Activated CD8-positive, alpha-beta memory T cell treated with anti-CD3 and anti-CD28 coated beads for 24 hours (primary cell): ENCODE results near the gene RRAS2.
"Not testable (repeated sequence)": the region's sequence is repeated elsewhere in the genome, so short reads cannot be mapped to it uniquely, and the experiment has no call there.

ENCODE experiments used
- DNase-seq: peaks from one replicate; pipeline ENCODE4 v3.0.0-alpha.2; 2020

RRAS2 gene

DNA sequence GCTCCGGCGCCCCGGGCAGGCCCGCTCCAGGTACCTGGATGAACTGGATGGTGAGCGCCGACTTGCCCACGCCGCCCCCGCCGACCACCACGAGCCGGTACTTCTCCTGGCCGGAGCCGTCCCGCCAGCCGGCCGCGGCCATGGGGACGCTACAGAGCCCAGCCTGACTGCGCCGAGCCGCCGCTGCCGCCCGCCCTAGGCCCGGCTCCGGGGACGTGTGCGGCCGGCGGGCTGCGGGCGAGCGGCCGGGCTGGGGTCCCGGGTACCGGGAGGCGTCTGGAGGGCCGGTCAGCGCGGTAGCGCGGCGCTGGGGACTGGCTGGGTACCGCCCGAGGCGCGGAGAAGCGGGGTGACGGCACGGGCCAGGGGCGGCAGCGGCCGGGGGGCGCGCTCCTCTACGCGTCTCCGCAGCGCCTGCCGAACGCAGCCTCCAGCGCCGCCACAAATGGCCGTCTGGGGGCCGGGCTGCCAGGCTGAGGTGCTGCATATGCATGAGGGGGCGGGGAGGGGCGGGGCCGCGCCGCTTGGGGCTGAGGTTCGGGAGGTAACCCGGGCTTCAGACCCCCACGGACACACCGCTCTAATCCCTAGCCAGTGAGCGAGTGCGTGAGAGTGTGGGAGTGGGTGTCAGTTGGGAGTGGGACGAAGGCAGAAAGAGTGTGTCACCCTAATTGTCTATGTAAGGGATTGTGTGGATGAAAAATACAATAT, at the start of gene RRAS2:
Gene RRAS2 (minus strand): TSS at position 455 of the 711 bp plus-strand sequence. CDS start 313 bp downstream, at position 142.
- DNase-seq = peak; percentile 90

DNA sequence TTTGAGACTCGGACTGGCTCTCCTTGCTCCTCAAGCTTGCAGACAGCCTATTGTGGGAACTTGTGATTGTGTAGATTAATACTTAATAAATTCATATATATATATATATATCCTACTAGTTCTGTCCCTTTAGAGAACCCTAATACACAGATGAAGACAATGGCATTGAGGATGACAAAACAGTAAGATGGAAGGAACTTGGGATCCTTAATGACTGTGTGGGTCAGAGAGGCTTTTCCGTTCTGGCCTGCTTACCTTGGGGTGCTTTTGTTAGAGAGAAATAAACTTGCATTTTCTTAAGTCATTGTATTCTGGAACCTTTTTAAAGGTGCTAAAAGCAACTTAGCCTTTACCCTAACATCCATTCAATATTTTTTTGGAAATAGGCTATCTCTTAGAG, 49.6 kb upstream of the RRAS2 start:
- DNase-seq = no peak

GRCh38 chr11:14406116-14406515, 47.1 kb upstream of the RRAS2 start:
- not testable (repeated sequence) for DNase-seq

DNA sequence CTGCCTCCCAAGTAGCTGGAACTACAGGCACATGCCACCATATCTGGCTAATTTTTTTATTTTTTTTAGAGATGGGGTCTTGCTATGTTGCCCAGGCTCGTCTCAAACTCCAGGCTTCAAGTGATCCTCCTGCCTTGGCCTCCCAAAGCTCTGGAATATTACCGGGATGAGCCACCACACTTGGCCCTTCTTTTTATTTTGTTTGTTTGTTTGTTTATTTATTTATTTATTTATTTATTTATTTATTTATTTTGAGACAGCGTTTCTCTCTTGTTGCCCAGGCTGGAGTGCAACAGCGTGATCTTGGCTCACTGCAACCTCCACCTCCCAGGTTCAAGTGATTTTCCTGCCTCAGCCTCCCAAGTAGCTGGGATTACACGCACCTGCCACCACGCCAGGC, 44.5 kb upstream of the RRAS2 start:
- not testable (repeated sequence) for DNase-seq

DNA sequence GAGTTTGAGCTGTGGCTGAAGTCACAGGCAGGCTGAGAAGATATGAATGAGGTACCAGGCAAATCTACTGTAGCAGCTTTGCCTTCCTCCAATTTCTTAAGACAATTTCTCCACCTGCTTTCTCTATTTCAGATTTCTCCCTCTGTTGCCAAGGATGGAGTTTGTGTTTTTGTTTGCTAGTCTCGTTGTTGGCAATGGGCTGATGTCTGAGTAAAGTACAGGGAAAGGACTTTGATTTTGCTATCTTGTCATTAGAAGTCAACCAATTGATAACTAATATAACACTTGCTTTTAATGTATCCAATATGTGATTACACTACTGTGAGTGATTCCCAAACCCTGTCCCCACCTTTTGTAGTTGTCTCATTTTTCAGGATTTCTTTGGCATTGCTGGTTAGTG, 40.1 kb upstream of the RRAS2 start:
- DNase-seq = no peak

DNA sequence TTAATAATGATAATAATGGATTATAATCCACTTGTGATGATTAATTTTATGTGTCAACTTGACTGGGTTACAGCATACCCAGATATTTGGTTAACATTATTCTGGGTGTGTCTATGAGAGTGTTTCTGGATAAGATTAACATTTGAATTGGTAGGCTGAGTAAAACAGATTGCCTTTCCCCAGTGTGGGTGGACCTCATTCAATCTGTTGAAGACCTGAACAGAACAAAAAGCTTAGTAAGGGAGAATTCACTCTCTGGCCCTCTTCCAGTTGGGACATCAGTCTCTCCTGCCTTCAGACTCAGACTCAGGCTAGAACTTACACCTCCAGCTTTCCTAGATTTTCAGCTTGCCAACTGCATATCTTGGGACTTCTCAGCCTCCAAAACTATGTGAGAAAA, 37.3 kb upstream of the RRAS2 start:
- no peak for DNase-seq

DNA sequence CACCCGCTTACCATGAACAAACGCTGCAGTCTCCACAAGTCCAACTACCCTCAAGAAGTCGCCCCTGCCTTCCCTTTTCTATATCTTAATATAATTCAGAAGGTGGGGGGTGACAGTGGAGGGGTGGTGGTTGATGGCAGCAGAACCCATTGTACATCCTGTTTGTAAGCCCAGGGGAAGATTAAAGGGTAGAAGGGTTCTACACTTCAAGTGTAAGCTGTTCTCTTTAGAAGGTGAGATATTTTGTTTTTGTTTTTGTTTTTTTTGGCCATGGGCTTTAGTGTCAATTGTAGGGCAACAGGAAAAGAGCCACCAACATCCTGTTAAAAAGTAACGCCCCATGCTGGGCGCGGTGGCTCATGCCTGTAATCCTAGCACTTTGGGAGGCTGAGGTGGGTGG, 34.9 kb upstream of the RRAS2 start:
- DNase-seq = no peak

- no peak for DNase-seq
Measured at GRCh38 chr11:14393129-14393528, 34.1 kb upstream of the RRAS2 start.

GRCh38 chr11:14390669-14391068, 31.7 kb upstream of the RRAS2 start:
- no peak for DNase-seq

DNA sequence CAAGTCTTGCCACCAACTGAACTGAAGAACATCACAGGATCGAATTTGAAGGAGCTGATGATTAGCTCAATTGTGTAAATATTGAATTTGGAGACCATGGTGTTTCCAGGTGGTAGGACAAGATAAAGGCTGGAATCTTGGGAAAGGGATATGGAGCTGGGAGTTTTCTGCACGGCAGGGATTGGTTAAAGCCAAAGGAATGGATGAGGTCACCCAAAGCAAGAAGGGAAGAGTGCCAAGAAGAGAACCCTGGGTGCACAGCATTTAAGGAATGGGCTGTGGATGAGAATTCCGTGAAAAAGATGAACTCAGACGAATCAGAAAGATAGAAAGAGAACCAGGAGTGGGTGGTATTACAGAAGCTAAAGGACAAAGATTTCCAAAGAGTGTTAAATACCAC, 29.4 kb upstream of the RRAS2 start:
- DNase-seq = no peak

DNA sequence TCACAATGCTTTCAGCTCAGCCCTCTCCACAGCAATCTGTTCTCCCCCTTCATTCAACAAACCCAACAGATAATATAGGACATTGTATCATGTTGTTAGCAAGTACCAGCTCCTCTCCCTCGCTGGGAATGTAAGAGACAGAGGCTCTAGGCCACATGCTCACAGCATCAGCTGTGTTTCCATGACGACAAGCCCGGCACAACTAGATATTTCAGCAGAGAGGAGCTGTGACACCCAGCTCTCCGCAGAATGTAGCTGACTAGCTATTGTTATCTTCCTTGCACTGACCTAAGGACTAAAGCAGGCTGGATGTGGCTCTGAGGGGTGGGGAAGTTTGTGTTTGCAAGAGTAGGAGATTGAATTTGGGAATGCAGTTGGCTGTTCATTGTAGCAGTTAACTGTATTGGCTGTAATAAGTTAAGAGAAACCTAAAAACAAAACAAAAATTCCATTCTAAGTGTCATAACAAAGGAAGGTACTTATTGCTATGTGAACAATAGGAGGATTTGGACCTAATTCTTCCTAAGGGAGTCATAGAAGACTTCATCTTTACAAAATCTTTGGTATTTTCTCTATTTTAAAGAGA, 28.0 kb upstream of the RRAS2 start:
- no peak for DNase-seq

GRCh38 chr11:14386081-14386480, 27.1 kb upstream of the RRAS2 start:
- DNase-seq = no peak

GRCh38 chr11:14384338-14384737, 25.4 kb upstream of the RRAS2 start:
- DNase-seq = no peak

DNA sequence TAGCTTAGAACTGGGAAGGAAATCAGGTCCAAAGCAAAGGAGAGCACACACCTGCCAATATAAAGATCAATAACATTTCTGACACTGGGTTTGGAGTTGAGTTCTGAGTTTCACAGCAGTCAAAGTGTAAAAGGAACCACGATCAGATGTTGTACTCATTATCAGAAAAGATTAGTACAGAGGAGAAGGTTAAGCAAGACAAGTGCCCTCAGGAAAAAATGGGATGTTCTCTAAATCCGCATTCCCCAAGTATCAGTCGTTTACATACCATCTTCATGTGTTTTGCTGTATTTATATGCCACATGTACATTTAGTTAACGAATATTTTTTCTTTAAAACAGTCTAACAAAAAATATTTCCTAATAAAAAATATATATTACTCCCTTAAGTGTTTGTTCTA, 23.0 kb upstream of the RRAS2 start:
- DNase-seq = no peak

- peak; percentile 85 for DNase-seq
Measured at GRCh38 chr11:14380947-14381561, 22.1 kb upstream of the RRAS2 start.

GRCh38 chr11:14380125-14380936, 21.3 kb upstream of the RRAS2 start:
- no peak for DNase-seq

DNA sequence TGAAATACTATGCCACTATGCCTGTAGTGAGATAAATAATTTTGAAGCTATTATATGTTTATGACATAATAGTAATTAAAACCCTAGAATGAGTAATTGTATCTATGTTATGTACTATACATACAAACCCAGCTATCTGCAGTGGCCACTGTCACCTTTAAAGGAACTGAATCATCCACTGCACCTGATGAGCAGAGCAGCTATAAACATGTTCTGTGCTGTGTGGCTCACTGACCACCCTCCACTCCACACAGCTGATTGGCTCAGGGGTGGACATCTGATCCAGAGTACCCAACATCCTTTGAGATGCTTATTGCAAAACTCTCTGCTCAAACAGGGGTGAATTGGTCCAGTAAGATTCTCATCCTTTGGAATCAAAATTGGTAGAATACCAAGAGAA, 19.2 kb upstream of the RRAS2 start:
- no peak for DNase-seq

DNA sequence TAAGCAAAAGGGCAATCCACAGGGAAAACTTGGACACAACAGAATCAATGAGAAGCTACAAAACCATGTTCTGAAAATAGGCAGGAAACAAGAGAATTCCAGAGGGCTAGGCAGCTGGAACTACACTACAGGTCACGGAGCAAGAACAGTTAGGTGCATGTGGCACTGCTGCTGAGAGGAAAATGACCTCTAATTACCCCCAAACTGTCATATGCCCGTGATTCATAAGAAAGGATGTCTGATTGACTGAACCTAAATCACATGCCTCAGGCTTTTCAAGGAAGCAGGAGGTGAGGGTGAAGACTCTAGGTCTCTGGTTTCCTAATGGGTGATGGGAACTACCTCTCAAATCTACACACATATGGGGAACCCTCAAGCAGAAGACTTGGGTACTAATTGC, 17.9 kb upstream of the RRAS2 start:
- DNase-seq = no peak

DNA sequence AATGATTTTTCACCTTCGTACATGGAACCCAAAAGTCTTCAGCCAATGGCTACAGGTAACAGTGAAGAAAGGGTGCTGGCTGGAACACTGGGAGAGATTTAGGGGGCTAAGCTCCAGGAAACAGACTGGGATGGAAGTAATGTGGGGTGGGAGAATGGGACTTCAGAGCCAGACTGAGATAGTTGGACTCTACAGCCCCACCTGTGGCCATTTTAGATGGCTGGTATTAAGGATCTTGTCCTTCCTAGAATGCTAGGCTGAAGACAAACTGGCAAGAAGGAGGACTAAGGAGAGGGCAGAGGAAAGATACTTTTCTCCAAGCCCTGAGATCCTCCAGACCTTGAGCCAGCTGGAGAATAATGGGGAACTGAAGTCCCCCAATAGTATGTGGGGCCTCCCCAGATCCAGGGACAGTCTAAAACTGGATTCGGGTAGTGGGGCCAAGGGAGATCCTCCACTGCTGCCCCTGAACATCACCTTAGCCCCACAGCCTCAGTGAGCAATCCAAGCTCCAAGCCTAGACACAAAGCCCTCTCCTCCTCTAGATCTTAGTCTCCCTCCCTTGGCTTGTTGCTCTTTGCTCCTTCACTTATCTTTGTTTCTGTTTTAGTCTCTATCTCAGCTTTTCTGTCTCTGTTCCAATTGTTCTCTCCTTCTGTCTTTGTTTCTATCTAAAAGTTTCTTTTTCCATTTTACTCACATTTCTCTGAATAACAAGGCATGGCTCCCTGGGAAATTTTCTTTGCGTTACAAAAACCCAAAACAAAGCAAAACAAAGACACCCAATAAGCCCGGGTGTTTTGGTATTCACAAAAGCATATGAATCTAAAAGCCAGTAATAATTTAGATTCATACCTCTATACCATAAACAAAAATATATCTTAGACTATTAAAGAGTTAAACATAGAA, 16.2 kb upstream of the RRAS2 start:
- no peak for DNase-seq

DNA sequence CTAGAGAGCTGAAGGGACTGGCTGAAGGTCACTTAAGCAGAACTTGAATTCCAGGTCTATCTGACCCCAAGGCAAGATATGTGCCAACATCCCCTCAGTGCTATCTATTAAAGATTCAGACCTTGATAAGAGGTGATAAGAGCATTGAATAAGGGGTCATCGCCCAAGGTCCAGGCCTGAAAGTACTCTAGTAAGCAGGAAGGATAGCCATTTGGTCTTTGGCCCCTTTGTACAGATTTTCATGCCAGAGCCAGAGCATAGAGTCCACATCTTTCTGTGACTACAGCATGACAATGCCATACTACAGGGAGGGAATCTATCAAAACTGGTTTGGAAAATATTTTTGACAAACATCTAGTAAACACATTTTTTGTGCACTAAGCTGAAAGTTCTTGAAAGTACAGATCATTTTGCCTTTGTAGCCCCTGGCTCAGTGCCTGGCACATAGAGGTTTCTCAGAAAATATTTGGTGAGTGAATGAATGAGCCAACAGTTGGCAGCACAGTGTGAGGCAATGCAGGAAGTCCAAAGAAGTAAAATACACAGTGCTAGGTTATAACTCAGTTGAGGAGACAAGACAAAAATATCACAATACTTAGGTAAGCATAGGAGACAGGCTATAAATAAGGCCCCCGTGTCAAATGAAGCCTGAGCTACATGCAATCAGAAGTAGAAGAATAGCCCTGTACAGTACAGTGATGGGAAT, 15.1 kb upstream of the RRAS2 start:
- DNase-seq = no peak

DNA sequence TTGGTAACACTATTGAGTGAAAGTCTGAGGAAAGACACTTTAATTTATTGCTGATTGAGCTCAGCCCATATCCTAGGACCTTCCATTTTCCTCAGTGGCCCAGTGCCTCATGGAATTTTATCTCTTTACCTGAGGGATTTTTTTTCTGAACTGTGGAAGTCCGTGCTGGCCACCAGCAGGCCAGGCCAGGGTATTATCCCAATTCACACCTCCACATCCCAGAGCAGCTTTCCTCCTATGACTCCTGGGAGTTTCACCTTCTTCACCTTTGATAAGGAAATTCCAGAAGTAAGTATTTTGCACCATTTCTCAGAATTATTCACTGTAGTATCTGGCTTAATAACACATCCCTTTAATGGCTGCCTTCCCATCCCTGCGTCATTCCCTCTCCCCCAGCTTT, 13.0 kb upstream of the RRAS2 start:
- no peak for DNase-seq

GRCh38 chr11:14371249-14371648, 12.3 kb upstream of the RRAS2 start:
- DNase-seq = no peak
